OCI-LY1 (cell line): ENCODE data around the gene MRE11.

ENCODE experiments used
- H2AFZ ChIP-seq: fragments of 200-600 bp; sonication (generic), shearing (Covaris generic); 2 replicates; pipeline ENCODE4 v1.6.0; 2014; ENCODE audit warnings: antibody characterized with exemption, mild to moderate bottlenecking, low read length
- H3F3A ChIP-seq: fragments of 200-600 bp; sonication (generic), shearing (Covaris generic); 2 replicates; pipeline ENCODE4 v1.6.0; 2014; ENCODE audit warnings: mild to moderate bottlenecking, antibody characterized with exemption, low read length, moderate library complexity; ENCODE audit not compliant: insufficient read depth
- H3K27ac ChIP-seq: fragments of 200-600 bp; sonication (generic); 2 replicates; pipeline ENCODE4 v1.5.1; 2014; ENCODE audit warnings: low read length, mixed run types, mild to moderate bottlenecking, low read depth; ENCODE audit not compliant: poor library complexity, severe bottlenecking
- H3K27me3 ChIP-seq: fragments of 200-600 bp; sonication (generic); 2 replicates; pipeline ENCODE4 v1.6.0; 2014; ENCODE audit warnings: antibody characterized with exemption, mild to moderate bottlenecking, low read length, moderate library complexity; ENCODE audit not compliant: insufficient read depth
- H3K36me3 ChIP-seq: fragments of 200-600 bp; sonication (generic); 2 replicates; pipeline ENCODE4 v1.6.1; 2014; ENCODE audit warnings: mild to moderate bottlenecking, antibody characterized with exemption, low read length, moderate library complexity, mixed read lengths; ENCODE audit not compliant: insufficient read depth
- H3K4me1 ChIP-seq: fragments of 200-600 bp; sonication (generic); 2 replicates; pipeline ENCODE4 v1.5.1; 2014; ENCODE audit warnings: mild to moderate bottlenecking, low read length, moderate library complexity; ENCODE audit not compliant: insufficient read depth, severe bottlenecking
- H3K4me2 ChIP-seq: fragments of 200-600 bp; sonication (generic), shearing (Covaris generic); 2 replicates; pipeline ENCODE4 v1.6.1; 2014; ENCODE audit warnings: low read length
- H3K4me3 ChIP-seq: fragments of 200-600 bp; sonication (generic); 2 replicates; pipeline ENCODE4 v1.5.1; 2014; ENCODE audit warnings: low read length, low read depth, mild to moderate bottlenecking, mixed read lengths; ENCODE audit not compliant: poor library complexity, severe bottlenecking
- H3K79me2 ChIP-seq: fragments of 200-600 bp; shearing (Covaris generic); 2 replicates; pipeline ENCODE4 v1.6.1; 2016; ENCODE audit warnings: mixed run types, low read length, mixed read lengths; ENCODE audit not compliant: insufficient read depth
- H3K9ac ChIP-seq: fragments of 200-600 bp; sonication (generic), shearing (Covaris generic); 2 replicates; pipeline ENCODE4 v1.6.1; 2014; ENCODE audit warnings: mild to moderate bottlenecking, low read length, mixed read lengths
- H3K9me2 ChIP-seq: fragments of 200-600 bp; sonication (generic), shearing (Covaris generic); 2 replicates; pipeline ENCODE4 v1.6.1; 2014; ENCODE audit warnings: low read depth, mild to moderate bottlenecking, low read length, mixed read lengths
- H3K9me3 ChIP-seq: fragments of 200-600 bp; shearing (Covaris generic); 2 replicates; pipeline ENCODE4 v1.6.1; 2014; ENCODE audit warnings: low read length, mixed read lengths
- H4K20me1 ChIP-seq: fragments of 200-600 bp; sonication (generic), shearing (Covaris generic); 2 replicates; pipeline ENCODE4 v1.6.0; 2016; ENCODE audit warnings: mild to moderate bottlenecking, low read length; ENCODE audit not compliant: insufficient read depth
- EZH2 ChIP-seq: fragments of 200-600 bp; sonication (generic), shearing (Covaris generic); IDR thresholded peaks from 2 replicates; pipeline ENCODE4 v1.8.0; 2017; ENCODE audit warnings: borderline replicate concordance, mixed run types, mild to moderate bottlenecking, antibody characterized with exemption, low read length, moderate library complexity, mixed read lengths
- TF ChIP-seq, protein P1 (sequence below): fragments of 200-600 bp; sonication (generic), shearing (Covaris generic); IDR thresholded peaks from 2 replicates; pipeline ENCODE4 v1.5.1; 2017; ENCODE audit warnings: mild to moderate bottlenecking, antibody characterized with exemption, low read length, moderate library complexity, mixed read lengths

The MRE11 gene

DNA sequence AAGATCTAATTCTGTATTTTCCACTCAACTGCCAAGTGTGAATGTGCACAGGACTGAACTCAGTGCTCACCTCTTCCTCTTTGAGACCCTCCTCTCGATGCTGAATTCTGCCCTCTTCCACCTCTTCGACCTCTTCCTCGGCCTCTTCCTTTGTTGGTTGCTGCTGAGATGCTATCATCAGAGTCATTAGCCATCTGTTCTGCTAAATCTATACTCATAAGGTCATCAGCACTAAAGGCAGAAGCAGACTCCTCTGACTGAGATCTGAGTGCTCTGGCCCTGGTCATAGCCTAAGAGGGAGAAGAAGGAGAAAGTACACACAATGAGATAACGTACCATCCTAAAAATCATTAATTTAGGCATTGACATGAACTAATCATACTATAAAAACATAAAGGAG is 46.5 kb downstream of the MRE11 start:
- H2AFZ ChIP-seq = no peak overlapping the region
- H3K4me3 ChIP-seq = no peak overlapping the region
- no peaks in the 10 kb centered on the region for H3K9me2 ChIP-seq
- no peaks in the 10 kb centered on the region for H3F3A ChIP-seq
- H3K9ac ChIP-seq = no peak overlapping the region
- H3K27me3 ChIP-seq = no peaks in the 10 kb centered on the region
- H3K9me3 ChIP-seq = no peaks in the 10 kb centered on the region
- H3K79me2 ChIP-seq = no peaks in the 10 kb centered on the region
- TF ChIP-seq, protein P1, sequence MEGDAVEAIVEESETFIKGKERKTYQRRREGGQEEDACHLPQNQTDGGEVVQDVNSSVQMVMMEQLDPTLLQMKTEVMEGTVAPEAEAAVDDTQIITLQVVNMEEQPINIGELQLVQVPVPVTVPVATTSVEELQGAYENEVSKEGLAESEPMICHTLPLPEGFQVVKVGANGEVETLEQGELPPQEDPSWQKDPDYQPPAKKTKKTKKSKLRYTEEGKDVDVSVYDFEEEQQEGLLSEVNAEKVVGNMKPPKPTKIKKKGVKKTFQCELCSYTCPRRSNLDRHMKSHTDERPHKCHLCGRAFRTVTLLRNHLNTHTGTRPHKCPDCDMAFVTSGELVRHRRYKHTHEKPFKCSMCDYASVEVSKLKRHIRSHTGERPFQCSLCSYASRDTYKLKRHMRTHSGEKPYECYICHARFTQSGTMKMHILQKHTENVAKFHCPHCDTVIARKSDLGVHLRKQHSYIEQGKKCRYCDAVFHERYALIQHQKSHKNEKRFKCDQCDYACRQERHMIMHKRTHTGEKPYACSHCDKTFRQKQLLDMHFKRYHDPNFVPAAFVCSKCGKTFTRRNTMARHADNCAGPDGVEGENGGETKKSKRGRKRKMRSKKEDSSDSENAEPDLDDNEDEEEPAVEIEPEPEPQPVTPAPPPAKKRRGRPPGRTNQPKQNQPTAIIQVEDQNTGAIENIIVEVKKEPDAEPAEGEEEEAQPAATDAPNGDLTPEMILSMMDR = no peak
- no peak for TF ChIP-seq EZH2
- H3K4me1 ChIP-seq = no peaks in the 10 kb centered on the region
- peaks cover 51% of the 10 kb centered on the region for H3K36me3 ChIP-seq
- H3K4me2 ChIP-seq = no peak overlapping the region
- no peak overlapping the region for H3K27ac ChIP-seq
- H4K20me1 ChIP-seq = no peaks in the 10 kb centered on the region

DNA sequence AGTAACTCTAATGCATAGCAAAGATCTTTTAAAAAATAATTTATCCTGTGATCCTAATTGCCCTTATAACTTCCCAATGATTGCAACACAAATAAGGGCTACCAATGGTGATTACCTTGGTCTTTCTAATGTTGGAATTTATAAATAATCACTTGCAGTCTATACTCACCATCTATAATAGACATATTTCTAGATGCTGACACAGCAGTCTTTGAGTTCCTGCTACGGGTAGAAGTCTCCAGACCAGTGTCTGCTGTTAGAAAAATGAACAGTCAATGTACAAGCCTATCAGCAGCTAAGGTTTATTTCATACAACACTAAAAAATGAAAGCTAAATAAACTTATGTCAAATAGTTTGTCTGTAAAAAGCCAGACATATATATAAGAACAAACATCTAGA is 48.0 kb downstream of the MRE11 start:
- TF ChIP-seq EZH2 = no peak
- TF ChIP-seq, protein P1 = no peak
- Histone ChIP-seq H3K36me3 (peaks cover 52% of the 10 kb centered on the region), H3K9ac (no peak overlapping the region), H3K79me2 (no peaks in the 10 kb centered on the region), H2AFZ (no peak overlapping the region), H4K20me1 (no peaks in the 10 kb centered on the region), H3K27me3 (no peaks in the 10 kb centered on the region), H3K9me2 (no peaks in the 10 kb centered on the region), H3K4me1 (no peaks in the 10 kb centered on the region), H3K9me3 (no peaks in the 10 kb centered on the region), H3F3A (no peaks in the 10 kb centered on the region), H3K27ac (no peak overlapping the region), H3K4me2 (no peak overlapping the region), H3K4me3 (no peak overlapping the region)

DNA sequence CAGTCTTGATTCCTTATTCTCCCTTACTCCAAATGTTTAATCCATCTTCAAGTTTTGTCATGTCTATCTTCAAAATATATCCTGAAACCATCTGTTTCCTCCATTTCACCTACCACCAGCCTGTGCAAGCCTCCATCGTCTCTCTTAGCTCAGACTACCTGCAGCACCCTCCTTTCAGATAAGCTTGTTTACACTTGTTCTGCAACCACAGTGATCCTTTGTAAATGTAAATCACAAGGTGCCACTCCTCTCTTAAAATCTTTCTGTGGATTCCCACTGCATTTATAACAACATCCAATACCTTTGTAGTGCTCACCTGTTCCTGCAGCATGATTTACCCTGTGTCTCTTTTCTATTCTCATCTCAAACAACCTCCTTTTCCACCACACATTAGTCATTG is 60.6 kb downstream of the MRE11 start:
- no peak overlapping the region for H3K4me3 ChIP-seq
- TF ChIP-seq, protein P1 = no peak
- no peak for TF ChIP-seq EZH2
- H3K9me3 ChIP-seq = no peaks in the 10 kb centered on the region
- no peaks in the 10 kb centered on the region for H3K9me2 ChIP-seq
- H3K27ac ChIP-seq = no peak overlapping the region
- H3K4me2 ChIP-seq = no peak overlapping the region
- H3K27me3 ChIP-seq = no peaks in the 10 kb centered on the region
- no peaks in the 10 kb centered on the region for H4K20me1 ChIP-seq
- H3K79me2 ChIP-seq = no peaks in the 10 kb centered on the region
- H3F3A ChIP-seq = no peaks in the 10 kb centered on the region
- no peaks in the 10 kb centered on the region for H3K4me1 ChIP-seq
- H3K9ac ChIP-seq = no peak overlapping the region
- H2AFZ ChIP-seq = no peak overlapping the region
- H3K36me3 ChIP-seq = peaks cover 83% of the 10 kb centered on the region
